Measurements from ENCODE around the gene CCDC138.

- TF ChIP-seq POLR2AphosphoS5 (IDR thresholded peaks at IDR 0.05) = no peak
- no peak for TF ChIP-seq POLR2A (IDR thresholded peaks at IDR 0.05; ENCODE audit: low read depth)
- TF ChIP-seq EP300 (IDR thresholded peaks at IDR 0.05) = no peak
- peak in 2 of 3 experiments; percentile 15 to 25 for TF ChIP-seq CTCF (IDR thresholded peaks at IDR 0.05)
Measured at GRCh38 chr2:108855194-108855593, 68.6 kb downstream of the CCDC138 start.
